CMK (cell line): Measurements from ENCODE around the gene MED22.

Experiments used
- DNase-seq: peaks from one replicate; pipeline ENCODE4 v3.0.0-alpha.2; 2010; ENCODE audit warnings: low read depth

The MED22 gene

GRCh38 chr9:133355881-133356357 lies 8.0 kb upstream of the MED22 start:
- no peak for DNase-seq

- no peak for DNase-seq
Measured at GRCh38 chr9:133354766-133355165, 6.8 kb upstream of the MED22 start.

DNA sequence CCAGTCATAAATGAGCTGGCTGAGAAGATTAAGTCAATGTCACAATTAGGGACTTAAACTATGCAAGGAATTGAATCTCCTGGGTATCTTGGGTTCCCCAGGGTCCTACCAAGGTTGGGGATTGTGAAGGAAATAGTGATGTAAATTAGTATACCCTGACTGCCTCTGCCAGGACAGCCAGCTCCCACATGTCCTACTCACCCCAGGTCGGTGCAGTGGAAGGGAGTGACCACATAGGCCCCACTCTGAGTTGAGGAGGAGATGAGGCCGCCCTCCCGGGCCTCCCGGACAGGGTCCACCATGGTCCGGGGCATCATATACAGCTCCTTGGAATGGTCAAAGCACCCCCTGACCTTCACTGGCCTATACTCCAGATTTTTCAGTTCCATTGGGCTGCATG lies 5.6 kb upstream of the MED22 start:
- no peak for DNase-seq

DNA sequence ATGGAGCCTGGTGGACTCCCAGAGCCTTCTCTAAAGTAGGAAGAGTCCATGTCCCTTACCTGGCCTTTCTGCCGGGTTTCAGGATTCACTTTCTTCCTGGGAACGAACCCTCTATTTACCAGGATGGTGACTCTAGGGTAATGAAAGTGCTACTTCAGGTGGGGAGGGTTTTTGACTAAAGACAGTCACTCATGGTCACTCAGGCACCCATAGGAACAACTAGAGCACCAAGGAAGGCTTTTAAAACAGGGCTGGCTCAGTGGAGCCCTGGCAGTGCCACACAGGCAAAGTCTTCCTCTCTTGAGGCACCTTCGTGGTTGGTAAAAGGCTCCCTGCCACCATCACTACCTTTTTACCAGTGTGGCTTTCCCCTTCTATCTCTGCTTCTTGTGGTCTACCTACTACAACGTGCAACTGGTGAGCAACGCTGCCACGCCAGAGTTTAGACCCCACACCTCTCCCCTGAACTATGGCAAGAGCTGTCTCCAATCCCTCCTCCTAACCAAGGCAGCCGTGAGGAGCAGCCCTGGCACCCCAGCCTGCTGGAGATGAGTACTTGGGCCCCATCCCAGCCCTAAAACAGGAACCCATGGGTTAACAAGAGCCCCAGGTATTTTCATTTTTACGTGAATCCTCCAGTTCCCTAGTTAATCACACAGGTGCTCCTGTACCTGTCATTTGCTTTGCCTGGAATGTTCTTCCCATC lies 4.9 kb upstream of the MED22 start:
- no peak for DNase-seq

- DNase-seq = no peak
Measured at GRCh38 chr9:133351908-133352634, 4.1 kb upstream of the MED22 start.

GRCh38 chr9:133351526-133351907 lies 3.6 kb upstream of the MED22 start:
- no peak for DNase-seq

DNA sequence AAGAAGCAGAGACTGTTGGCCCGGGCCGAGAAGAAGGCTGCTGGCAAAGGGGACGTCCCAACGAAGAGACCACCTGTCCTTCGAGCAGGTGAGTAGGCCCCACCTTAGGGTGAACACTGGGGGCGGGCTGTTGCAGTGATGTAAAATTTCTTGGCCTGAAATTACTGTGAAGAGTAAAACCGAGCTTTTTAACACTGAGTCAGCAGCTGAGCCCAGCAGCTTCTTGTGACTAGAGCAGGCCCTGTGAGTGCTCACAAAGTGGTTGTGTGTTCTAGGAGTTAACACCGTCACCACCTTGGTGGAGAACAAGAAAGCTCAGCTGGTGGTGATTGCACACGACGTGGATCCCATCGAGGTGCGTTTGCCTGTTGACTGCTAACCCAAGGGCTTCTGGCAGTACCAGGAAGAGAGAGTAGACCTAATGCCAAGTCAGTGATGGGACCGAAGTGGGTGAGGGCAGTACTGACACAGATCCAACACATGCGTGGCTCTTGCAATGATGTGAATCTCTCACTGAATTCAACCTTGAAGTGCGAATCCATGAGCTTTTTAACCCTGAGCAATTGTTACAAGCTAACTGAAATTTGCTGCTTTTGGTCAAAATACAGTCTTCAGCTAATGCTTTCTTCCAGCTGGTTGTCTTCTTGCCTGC lies 2.2 kb upstream of the MED22 start:
- no peak for DNase-seq

DNA sequence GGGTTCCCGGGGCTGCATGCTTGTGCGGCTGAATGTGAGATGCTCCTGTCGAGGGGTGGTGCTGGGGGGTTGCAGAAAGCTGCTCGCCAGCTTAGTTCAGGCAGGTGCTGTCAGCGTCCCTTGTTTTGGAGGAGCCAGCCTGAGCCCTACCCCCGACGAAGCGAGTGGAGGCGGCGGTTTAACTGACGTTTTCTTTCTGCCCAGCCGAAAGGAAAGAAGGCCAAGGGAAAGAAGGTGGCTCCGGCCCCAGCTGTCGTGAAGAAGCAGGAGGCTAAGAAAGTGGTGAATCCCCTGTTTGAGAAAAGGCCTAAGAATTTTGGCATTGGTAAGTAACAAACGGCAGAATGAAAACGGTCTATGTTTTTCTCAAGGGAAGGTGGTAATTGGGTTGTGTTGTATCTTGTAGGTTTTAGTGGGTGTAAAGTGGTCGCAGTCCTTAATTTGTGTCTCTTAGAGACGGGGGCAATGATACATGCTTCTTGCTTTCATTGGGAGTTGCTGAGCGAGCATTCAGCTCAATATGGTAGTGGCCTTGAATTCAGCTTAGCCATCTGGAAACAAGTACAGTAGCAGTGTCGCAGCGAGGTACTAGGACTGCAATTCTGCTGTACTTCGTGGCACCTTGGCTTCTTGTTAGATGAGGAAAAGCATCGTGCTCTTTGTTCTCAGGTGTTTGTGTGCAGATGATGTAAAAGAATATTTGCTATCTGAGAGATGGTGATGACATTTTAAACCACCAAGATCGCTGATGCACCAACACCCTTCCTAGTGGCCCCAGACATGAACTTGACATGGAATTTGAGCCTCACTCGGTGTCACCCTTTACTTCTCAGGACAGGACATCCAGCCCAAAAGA lies 1.0 kb upstream of the MED22 start:
- no peak for DNase-seq

DNA sequence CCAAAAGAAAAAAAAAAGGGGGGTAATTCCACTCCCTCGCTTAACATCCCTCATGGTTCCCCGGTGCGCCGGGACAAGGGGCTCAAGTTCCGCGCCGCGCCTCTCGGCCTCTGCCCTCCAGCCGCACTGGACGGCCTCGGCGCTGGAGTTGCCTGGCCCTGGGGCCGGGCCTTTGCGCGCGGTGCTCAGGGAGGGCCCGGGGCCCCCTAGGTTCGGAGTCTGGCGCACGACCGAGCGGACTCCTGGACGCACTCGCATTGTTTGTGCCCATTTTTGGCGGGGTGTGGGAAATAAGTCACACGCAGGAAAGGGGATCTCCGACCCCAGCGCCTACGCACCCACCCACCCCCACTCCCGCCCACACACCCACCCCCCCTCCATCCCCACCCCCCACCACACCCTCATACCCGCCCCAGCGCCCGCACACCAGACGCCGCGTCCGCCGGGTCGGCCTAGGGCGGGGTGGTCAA lies 381 bp downstream of the MED22 start:
- DNase-seq = no peak

DNA sequence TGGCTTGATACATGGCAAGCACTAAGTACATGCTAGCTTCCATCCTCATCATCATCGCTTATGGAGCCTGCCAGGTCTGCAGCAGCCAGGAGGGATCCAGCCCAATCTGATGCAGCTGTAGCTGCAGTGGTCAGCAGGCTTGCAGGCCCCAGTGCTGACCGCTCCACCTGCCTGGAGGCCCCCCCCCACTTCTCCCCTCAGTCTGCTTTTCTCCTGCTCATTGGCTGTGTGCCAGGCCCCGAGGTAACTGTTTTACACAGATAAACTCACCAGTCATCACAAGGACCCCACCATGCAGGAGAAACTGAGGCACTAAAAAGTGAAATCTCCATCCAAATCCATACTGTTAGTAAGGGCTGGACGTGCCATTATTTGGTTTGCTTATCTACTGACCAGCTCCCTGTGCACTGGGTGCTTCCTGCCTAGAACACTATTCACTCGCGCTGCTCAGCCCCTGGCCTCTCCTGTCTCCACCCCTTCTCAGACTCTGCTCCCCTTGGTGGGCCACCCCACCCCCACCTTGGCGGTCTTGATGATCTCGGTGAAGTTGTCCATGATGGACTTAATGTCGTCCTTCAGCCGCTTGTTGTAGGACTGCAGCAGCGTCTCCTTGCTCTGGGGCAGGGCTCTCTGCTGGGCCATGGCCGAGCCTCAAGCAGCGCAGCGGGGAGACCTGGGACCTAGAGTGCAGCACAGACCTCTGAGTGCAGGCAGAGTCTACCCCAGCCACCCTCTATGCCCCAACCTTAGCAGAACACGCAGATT lies 1.7 kb downstream of the MED22 start:
- DNase-seq = no peak

DNA sequence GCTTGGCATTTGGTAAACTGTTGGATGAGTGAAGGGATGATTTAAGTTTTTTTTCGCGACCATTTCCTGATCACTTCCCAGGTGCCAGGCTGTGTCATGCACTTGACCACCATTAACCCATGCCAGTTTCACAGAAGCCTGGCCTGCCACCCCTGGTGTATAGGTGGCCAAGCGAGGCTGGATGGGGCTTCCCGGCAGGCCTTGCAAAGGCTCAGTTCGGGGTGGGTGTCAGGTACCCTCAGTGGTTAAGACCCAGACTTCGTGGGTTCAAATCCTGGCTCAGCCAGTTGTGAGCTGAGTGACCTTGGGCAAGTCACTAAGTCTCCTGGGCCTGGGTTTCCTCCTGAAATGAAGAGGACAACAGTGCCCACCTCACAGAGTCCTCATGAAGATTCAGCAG lies 2.3 kb downstream of the MED22 start:
- DNase-seq = no peak

DNA sequence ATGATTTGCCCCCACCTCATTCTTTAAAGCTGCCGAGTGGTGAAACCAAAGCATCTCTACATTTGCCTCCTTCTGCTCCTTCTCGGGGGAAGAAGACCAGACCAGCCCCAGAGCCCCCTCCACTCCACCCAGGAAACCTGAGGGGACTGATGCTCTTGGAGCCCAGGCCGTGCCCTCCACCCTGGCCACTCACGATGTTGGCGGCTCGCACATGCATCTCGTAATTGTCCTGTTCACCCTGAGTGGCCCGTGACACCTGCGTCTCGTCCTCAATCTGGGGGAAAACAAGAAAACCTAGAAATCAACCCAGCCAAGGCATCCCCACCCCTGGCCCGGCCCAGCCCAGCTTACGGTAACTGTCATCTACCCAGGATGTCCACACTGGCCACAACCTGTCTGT lies 3.0 kb downstream of the MED22 start:
- DNase-seq = no peak

DNA sequence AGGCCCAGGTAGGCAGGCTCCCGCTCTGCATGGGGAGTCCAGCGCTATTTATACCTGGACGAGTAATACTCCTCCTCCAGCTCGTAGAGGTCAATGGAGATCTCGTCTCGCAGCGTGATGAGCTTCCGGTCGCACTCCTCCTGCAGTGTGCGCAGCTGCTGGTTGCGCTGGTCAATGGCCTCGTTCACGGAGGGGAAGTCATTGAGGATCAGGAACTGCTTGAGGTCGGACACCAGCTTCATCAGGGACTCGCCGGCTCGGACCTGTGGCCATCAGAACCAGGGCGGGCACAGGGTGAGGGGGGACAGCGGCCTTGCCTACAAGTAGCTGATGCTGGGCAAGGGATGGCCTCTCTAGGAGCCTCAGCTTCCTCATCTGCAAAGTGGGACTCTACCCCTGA lies 3.9 kb downstream of the MED22 start:
- no peak for DNase-seq

DNA sequence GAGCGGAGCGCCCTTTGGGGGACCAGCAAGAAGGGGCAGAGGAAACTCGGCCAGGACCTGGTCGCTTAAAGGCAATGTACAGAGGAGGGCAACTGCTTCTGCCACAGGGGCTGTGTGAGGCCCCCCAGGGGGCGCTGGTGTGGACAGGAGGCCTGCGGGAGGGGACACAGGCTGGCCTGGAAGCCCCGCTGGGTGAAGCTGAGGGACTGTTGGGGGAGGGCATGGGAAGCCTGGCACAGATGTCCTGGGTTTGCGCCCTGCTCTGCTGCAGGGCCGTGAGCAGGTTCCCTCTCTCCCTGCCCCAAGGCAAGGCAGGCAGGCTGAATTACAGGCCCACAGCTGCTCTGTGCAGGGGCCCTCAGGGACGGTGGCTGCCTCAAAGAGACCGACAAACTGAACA lies 5.4 kb downstream of the MED22 start:
- no peak for DNase-seq

GRCh38 chr9:133342069-133342406 lies 5.9 kb downstream of the MED22 start:
- no peak for DNase-seq

GRCh38 chr9:133341369-133342068 lies 6.4 kb downstream of the MED22 start:
- DNase-seq = no peak

DNA sequence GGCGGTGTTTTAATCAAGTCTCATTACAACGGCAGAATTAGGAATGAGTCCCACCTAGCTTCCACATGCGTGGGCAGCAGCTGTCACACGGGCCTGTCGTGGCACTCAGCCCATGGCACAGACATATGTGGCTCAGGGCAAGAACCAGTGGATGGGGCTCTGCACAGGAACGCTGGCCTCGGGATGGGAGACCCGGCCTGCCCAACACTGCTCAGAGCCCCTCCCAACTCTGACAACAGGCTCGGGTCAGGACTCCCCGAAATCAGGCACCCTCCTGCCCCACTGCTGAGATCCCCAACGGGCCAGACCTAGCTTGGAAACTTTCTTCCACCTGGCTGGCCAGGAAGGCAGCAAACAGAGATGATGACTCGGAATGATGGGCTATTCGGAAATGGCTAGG lies 7.0 kb downstream of the MED22 start:
- no peak for DNase-seq

- no peak for DNase-seq
Measured at GRCh38 chr9:133340256-133340655, 7.7 kb downstream of the MED22 start.

DNA sequence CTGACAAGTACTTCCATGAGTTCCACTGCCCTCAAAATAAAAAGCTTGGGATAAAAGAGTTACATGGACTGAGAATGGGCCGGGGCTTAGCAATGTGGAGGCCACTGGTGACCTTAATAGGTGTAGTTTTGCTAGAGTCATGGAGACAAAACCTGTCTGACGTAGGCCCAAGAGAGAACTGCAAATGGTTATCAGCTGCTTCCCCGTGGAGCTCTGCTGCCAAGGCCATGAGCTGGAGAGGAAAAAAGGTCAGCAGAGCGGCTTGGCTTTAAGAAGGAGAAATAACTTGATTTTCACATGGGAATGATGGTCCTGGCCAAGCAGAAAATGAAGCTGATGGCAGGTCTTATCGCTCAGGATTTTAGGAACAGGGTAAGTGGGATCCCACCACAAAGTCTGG lies 8.3 kb downstream of the MED22 start:
- no peak for DNase-seq

- no peak for DNase-seq
Measured at GRCh38 chr9:133335924-133336811, 11.8 kb downstream of the MED22 start, which contains the start of gene SURF6. Gene SURF6, minus strand, starts transcription at chr9:133336188. Its CDS starts 56 bp downstream, at chr9:133336132.
